Left lobe of liver (tissue), 2 donors: ENCODE measurements around the gene TGM3. TPM values are rescaled to one million over a fixed set of nuclear protein-coding genes. Genes with fewer than 3 reads are reported as not detected.

Source experiments
- ATAC-seq: fragments of 200-7000 bp; cut with Tn5 transposase; one replicate; pipeline ENCODE4 v1.9.1; 2020; ENCODE audit warnings: mild to moderate bottlenecking, moderate library complexity
- DNase-seq: peaks from one replicate; pipeline ENCODE4 v3.0.0-alpha.2; 2020; ENCODE audit warnings: low spot score
- total RNA-seq: library from RNA; stranded (reverse); gene quantifications from one replicate; pipeline ENCODE4 v1.2.1, GENCODE V29; 2021
- donor health status: DM: no; HTN: no; CAD: no; lungs with moderate emphysema.
- donor health status: DM: no; HTN: yes; CAD: no.

Gene TGM3
- total RNA-seq, 1 donor from 2014 or later = 0.25 TPM

DNA sequence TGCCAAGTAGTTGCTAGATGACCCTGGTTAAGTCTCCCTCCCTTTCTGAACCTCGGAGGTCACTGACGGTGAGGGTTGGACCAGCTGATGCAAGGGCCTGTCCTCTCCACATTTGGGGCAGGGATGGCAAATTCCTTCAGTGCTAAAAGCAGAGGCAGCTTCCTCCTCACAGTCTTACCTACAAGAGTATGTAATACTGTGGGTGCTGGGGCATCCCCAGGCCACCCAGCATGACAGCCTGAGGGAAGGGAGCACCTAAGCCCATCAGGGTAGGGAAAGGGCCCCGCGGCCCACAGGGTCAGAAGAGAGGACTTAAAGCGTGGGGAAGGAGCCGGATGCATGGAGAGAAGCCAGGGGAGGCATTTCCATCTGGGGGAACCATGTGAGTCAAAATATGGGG lies 38.0 kb downstream of the TGM3 start:
- ATAC-seq (no peak), DNase-seq (peak; percentile 35)

- ATAC-seq (peak; percentile 23), DNase-seq (peak; percentile 41)
These were observed 39.5 kb downstream of the TGM3 start for GRCh38 chr20:2335096-2335870.

DNA sequence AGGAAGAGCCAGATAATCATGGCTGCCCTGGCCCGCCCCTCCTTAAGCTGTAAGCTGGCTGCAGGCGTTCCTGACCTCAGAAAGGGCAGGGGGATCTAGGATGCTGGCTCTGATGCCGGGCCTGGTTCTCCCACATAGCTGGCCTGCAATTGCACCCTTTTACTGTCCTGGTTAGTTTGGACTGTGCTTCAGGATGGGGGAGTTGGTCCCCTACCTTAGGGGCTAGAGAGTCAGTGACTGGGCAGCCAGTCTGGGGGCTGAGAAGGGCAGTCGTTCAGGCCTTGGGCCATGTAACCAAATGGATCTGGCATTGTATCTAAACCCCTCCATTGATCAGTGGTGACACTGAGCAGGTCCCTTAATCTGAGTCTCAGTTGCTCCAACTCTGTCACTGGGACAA lies 40.7 kb downstream of the TGM3 start:
- peak; percentile 35 for DNase-seq

GRCh38 chr20:2337142-2337541 lies 41.3 kb downstream of the TGM3 start:
- DNase-seq = peak; percentile 26

More for the DNA sequence above, 40.7 kb downstream of the TGM3 start:
- no peak for ATAC-seq

DNA sequence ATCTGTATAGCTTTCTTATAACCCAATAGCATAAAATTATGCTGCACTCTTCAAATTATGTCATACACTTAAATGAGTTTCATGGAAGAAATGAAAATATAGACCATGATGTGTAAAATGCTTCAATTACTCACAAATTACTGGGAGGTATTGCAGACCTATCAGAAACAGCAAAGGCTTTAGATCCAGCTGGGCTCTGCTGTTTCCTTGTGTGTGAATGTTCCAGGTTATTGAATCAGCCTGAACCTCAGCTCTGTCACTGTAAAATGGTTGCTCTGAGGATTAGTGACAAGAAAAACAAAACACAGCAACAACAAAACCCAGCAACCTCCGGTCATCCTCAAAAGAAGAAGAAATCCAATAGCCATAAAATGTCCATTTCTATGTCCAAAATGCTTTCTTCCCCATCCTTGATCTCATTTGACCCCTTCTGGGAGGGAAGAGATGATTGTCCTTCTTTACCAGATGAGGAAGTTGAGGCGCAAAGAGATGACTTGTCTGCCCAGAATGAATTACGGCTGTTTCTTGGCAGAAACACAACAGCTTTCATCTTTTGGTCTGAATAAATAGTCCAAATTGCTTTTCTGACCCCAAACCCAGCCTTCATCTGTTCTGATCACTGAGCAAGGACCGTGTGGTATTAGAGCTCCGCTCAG lies 42.7 kb downstream of the TGM3 start:
- no peak for ATAC-seq
- no peak for DNase-seq

More at GRCh38 chr20:2337142-2337541, 41.3 kb downstream of the TGM3 start:
- no peak for ATAC-seq

DNA sequence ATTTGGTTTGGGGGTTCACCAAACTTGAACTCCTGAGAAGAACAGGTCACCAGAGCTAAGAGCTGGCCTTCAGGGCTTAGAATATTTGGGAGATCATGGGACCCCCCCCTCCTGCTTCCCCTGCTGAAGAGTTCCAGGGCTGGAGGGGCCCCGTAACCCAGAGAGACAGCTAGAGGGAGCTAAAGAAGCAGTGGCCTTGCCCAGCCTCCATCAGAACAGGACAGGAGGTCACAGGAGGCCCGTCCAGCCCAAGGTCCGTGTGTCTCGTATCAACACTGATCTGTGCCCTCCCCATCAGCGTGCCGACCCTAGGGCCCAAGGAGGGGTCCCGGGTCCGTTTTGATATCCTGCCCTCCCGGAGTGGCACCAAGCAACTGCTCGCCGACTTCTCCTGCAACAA lies 44.3 kb downstream of the TGM3 start:
- ATAC-seq (no peak), DNase-seq (no peak)

DNA sequence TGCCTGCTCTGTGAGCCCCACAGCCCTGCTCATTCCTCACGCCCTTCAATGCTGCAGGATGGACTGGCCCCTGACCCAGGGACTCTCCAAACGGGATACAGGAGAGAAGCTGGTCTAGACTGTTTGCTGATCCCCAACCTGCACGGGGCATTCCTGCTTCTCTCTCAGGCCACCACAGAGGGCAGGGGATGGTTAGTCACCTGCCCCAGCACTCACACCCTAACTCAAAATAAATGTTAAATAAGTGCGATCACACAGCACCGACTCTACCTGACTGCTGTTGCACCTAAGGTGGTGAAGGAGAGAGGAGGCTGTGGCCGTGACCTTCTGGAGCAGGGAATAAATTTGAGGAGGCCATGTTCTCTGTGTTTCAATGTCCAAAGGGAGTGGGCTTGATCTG lies 45.0 kb downstream of the TGM3 start:
- DNase-seq (no peak), ATAC-seq (no peak)

- DNase-seq (no peak), ATAC-seq (no peak)
These were observed 45.5 kb downstream of the TGM3 start for GRCh38 chr20:2341336-2341735.

GRCh38 chr20:2342243-2342642 lies 46.4 kb downstream of the TGM3 start:
- ATAC-seq (peak; percentile 41), DNase-seq (no peak)

GRCh38 chr20:2346188-2346587 lies 50.4 kb downstream of the TGM3 start:
- no peak for ATAC-seq
- DNase-seq = no peak

DNA sequence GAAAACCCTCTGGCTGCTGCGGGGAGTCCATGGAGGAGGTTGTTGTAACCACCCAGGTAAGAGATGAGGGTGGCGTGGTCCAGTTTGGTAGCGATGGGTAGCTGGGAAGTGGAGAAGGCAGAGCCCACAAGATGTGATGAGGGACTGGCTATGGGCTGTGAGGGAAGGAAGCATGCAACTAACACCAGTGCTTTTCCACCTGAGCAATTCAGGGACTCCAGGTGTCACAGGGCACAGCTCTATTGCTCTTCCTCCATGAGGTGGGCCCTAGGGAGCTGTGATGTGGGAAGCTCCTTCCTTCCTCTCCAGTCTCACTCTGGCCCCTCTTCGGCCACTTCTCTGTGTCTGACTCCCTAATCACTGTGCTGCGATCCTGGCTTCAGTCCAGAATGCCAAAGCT lies 52.5 kb downstream of the TGM3 start:
- no peak for DNase-seq
- no peak for ATAC-seq

DNA sequence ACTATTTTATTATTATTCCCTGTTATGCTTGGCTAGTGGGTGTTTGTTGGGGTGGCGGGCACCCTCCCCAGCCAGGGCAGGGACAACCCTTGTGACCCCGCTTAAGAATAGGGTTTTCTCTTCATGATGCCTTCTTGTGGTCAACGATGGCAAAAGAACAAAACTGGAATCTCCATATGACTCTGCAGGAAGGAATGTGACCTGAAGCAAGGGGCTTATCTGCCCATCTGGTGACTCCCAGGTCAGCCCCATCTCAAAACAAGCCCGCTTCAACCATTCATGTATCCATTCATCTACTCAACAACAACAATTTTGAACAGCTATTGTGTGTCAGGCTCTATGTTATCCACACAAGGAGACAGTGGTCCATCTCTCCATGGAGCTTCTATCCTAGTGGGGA lies 54.0 kb downstream of the TGM3 start:
- DNase-seq (no peak), ATAC-seq (no peak)

DNA sequence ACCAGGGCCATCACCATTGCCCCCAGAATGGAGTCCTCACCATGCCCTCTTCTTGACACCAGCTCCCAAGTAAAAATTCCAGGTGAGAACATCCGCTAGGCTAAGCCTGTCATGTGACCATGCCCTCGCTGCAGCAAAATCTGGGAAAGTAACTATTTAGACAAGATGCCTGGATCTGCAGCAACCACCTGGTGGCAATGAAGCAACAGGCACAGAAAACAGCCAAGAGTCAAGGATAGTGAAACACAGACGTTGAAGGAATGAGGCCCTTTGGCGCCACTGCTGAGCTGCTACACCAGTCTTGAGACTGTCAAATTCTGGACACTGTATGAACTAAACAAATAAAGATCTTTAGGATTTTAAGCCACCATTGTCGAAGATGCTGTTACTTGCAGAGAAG lies 54.8 kb downstream of the TGM3 start:
- DNase-seq (no peak), ATAC-seq (no peak)

DNA sequence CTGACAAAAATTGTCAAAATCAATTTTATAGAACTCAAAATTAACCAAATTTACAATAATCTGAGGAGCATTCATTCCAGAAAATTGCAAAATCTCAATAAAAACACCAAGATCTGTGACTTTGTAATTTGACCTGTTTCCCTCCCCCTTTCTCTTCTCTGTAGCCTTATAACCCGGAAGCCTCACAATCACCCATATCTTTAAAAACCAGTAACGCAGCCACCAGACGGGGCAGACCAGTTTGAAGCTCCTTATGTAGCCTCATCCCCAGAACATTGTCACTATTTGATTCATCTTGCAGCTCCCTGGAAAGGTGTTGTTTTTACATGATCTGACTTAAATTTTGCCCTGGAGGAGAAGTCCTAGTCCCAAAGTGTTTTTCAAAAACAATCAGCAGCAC lies 57.4 kb downstream of the TGM3 start:
- DNase-seq (no peak), ATAC-seq (no peak)

- DNase-seq = no peak
- ATAC-seq = no peak
These were observed 61.3 kb downstream of the TGM3 start for GRCh38 chr20:2357114-2357513.

GRCh38 chr20:2358006-2358405 lies 62.2 kb downstream of the TGM3 start:
- ATAC-seq (no peak), DNase-seq (no peak)

DNA sequence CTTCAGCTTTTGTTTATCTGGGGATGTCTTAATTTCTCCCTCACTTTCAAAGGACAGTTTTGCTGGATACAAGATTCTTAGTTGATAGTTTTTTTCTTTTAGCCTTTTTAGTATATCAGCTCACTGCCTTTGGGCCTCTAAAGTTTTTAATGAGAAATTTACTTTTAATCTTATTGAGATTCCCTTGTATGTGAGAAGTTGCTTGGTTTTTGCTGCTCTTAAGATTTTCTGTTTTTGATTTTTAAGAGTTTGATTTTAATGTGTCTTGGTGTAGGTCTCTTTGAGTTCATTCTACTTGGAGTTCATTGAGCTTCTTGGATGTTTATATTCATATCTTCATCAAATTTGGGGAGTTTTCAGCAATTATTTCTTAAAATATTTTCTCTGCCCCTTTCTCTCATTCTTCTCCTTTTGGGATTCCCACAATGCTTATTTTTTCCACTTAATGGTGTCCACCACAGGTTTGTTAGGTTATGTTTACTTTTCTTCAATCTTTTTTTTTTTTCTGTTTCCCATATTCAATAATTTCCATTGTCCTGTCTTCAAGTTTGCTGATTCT lies 65.3 kb downstream of the TGM3 start:
- DNase-seq (no peak), ATAC-seq (no peak)

DNA sequence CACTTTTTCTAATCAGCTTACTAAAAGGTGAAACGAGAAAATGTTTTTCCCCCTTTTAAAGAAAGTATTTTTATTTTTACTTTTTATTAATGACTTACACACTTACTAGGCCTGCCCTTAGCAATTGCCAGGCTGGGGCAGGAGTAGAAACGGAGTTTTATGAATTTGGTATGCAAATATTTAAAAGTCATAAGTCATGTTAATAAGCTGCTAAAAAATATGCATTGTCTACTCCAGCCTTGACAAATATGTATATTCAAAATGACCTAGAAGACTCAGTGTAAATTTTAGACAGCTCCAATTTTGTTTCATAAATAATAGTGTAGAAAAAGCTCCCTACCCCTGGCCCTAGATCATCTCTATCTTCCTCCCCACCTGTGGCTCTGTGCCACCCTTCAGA lies 67.4 kb downstream of the TGM3 start:
- ATAC-seq (no peak), DNase-seq (no peak)

DNA sequence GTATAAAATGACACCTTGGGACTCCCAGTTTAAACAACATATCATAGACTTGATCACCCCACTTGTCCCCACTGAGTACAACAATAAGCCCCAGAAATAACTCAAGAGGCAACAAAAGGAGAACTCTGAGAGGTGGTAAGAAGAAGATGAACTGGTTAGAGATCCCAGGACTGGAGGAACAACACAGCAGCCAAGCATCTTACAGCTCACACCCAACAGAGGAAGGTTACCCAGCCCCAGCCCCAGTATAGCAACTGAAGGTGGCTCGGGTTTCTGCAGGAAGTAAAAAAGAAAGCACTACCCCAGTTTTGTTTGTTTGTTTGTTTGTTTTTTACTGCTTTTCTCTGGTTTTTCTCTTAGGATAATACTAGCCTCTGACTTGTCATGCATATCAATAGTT lies 67.8 kb downstream of the TGM3 start:
- DNase-seq (no peak), ATAC-seq (no peak)

DNA sequence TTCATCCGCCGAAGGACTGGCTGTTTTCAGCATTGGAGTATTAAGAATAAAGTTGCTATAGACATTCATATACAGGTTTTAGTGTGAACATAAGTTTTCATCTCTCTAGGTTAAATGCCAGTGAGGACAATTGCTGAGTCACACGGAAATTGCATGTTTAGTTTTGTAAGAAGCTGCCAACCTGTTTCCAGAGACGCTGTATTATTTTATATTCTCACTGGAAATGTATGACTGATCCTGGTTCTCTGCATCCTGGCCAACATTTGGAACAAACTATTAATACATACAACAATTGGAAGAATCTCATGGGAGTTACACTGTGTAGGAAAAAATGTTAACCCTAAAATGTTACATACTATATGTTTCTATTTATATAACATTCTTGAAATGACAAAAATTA lies 68.2 kb downstream of the TGM3 start:
- ATAC-seq (no peak), DNase-seq (no peak)

DNA sequence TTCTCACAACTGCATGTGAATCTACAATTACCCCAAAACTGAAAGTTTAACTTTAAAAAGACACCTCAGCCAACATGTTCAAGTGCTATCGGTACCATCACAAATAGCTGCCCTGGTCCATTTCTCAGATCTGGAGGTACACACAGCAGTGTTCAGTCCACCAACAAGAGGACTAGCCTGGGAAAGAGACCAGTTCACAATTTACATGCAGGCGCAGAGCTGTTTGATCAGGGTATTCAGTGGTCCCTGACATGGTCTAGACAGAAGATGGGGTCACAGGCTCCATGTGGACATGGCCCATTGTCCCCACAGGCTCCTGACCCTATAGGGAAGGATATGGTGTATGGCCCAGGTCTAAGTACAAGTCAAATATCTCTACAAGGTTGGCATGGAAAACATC lies 69.3 kb downstream of the TGM3 start:
- ATAC-seq = no peak

GRCh38 chr20:2365666-2366065 lies 69.9 kb downstream of the TGM3 start:
- no peak for ATAC-seq
- no peak for DNase-seq

More for the DNA sequence above, 69.3 kb downstream of the TGM3 start:
- no peak for DNase-seq
